K562 (cell line): ENCODE results near the gene RFC5. TPM values are rescaled to one million over a fixed set of nuclear protein-coding genes. Genes with fewer than 3 reads are reported as not detected.

Experiments
- C11orf30 ChIP-seq: fragments of 450-650 bp; IDR thresholded peaks from 2 replicates; pipeline ENCODE4 v1.6.1; 2016; ENCODE audit warnings: low read depth, mild to moderate bottlenecking
- CBFB ChIP-seq: sonication (generic); formaldehyde crosslinking; IDR thresholded peaks from 2 replicates; pipeline ENCODE4 v1.4.0; 2020; ENCODE audit warnings: mild to moderate bottlenecking, missing genetic modification reagents
- DDX20 ChIP-seq: fragments of 450-650 bp; IDR thresholded peaks from 2 replicates; pipeline ENCODE4 v1.6.1; 2016; ENCODE audit warnings: missing genetic modification characterization, low read depth, mild to moderate bottlenecking, missing compliant biosample characterization, moderate library complexity
- ELF1 ChIP-seq: fragments of 200-800 bp; sonication (Bioruptor generic); IDR thresholded peaks from 2 replicates; pipeline ENCODE4 v1.6.1; 2016; ENCODE audit warnings: missing genetic modification characterization, missing compliant biosample characterization
- HDGF ChIP-seq: fragments of 450-650 bp; IDR thresholded peaks from 2 replicates; pipeline ENCODE4 v1.6.1; 2016
- HOMEZ ChIP-seq: fragments of 250-450 bp; sonication (Bioruptor Pico); IDR thresholded peaks from 2 replicates; pipeline ENCODE4 v1.4.0; 2020; ENCODE audit warnings: mild to moderate bottlenecking, moderate library complexity
- NFYB ChIP-seq: IDR thresholded peaks from 2 replicates; pipeline ENCODE4 v1.6.1; 2011; ENCODE audit warnings: mild to moderate bottlenecking, moderate library complexity; ENCODE audit not compliant: insufficient read length; ENCODE audit errors: extremely low read depth
- NONO ChIP-seq, 2 experiments: fragments of 200-400 bp in 1 of 2; fragments of 450-650 bp in 1 of 2; formaldehyde crosslinking in 1 of 2; IDR thresholded peaks; 2 replicates each; pipeline ENCODE4 v1.6.1; 2017; ENCODE audit warnings: low read depth in 2 of 2, mild to moderate bottlenecking in 2 of 2, moderate library complexity in 2 of 2, low read length in 1 of 2
- POLR2A ChIP-seq: fragments of 450-650 bp; conservative IDR thresholded peaks from 2 replicates; pipeline ENCODE4 v1.6.1; 2016
- POLR3A ChIP-seq: IDR thresholded peaks from 2 replicates; pipeline ENCODE4 v1.6.1; 2011; ENCODE audit warnings: borderline replicate concordance, mild to moderate bottlenecking, moderate library complexity; ENCODE audit not compliant: insufficient read length, insufficient read depth; ENCODE audit errors: extremely low read depth
- POU5F1 ChIP-seq: fragments of 150-350 bp; IDR thresholded peaks from 2 replicates; pipeline ENCODE4 v1.6.1; 2014; ENCODE audit warnings: borderline replicate concordance, low read length, low read depth, mild to moderate bottlenecking; ENCODE audit not compliant: partially characterized antibody
- RB1 ChIP-seq: fragments of 450-650 bp; IDR thresholded peaks from 2 replicates; pipeline ENCODE4 v1.6.1; 2017; ENCODE audit warnings: low read depth, mild to moderate bottlenecking
- TAF9B ChIP-seq: fragments of 450-650 bp; IDR thresholded peaks from 2 replicates; pipeline ENCODE4 v1.6.1; 2018; ENCODE audit warnings: mild to moderate bottlenecking; ENCODE audit not compliant: partially characterized antibody
- TRIM24 ChIP-seq, 2 experiments: fragments of 450-650 bp; IDR thresholded peaks; 2 replicates each; pipeline ENCODE4 v1.6.1; 2016
- XRCC5 ChIP-seq: fragments of 200-400 bp; formaldehyde crosslinking; IDR thresholded peaks from 2 replicates; pipeline ENCODE4 v1.6.1; 2017; ENCODE audit warnings: low read depth, mild to moderate bottlenecking, low read length
- ZNF232 ChIP-seq: sonication (generic); formaldehyde crosslinking; IDR thresholded peaks from 2 replicates; pipeline ENCODE4 v1.8.0; 2022; ENCODE audit warnings: mild to moderate bottlenecking, missing genetic modification reagents
- ZNF75A ChIP-seq: fragments of 450-650 bp; formaldehyde crosslinking; IDR thresholded peaks from 2 replicates; pipeline ENCODE4 v1.4.0; 2020; ENCODE audit warnings: mild to moderate bottlenecking
- ZNF766 ChIP-seq: fragments of 200-800 bp; sonication (Bioruptor generic); conservative IDR thresholded peaks from 2 replicates; pipeline ENCODE4 v1.6.1; 2016; ENCODE audit warnings: missing genetic modification characterization, missing compliant biosample characterization
- polyA plus RNA-seq, 8 experiments: library from polyadenylated mRNA; depleted of rRNA in 4 of 8; stranded (reverse) in 5 of 8; unstranded in 3 of 8; fragments of >200 nt; fragmentation: Nextera tagmentation in 2 of 8; fragmentation: Illumina TruSeq in 1 of 8; extraction: Ambion mirVana in 2 of 8; extraction: Trizol in 1 of 8; gene quantifications; 2 replicates each; pipeline versions ENCODE4 v1.2.1 to v1.2.3, GENCODE V29; 2011 to 2014; ENCODE audit warnings: inconsistent platforms in 1 of 8, missing spikeins in 1 of 8
- total RNA-seq, 7 experiments: library from RNA; depleted of rRNA in 6 of 7; stranded (reverse); fragments of >200 nt in 6 of 7; fragmentation: Illumina TruSeq in 2 of 7; extraction: Trizol in 2 of 7; gene quantifications; 2 replicates each; pipeline versions ENCODE4 v1.2.1 to v1.2.3, GENCODE V29; 2011 to 2021; ENCODE audit warnings: low replicate concordance in 1 of 7
- TF ChIP-seq, protein P1 (sequence below): fragments of 450-650 bp; formaldehyde crosslinking; IDR thresholded peaks from 2 replicates; pipeline ENCODE4 v1.4.0; 2022; ENCODE audit warnings: missing genetic modification characterization
- TF ChIP-seq, protein P2 (sequence below): fragments of 250-450 bp; sonication (Bioruptor Pico); IDR thresholded peaks from 2 replicates; pipeline ENCODE4 v1.9.0; 2021; ENCODE audit warnings: mild to moderate bottlenecking, inconsistent platforms
- TF ChIP-seq, protein P3 (sequence below): fragments of 450-650 bp; IDR thresholded peaks from 2 replicates; pipeline ENCODE4 v1.6.1; 2017; ENCODE audit warnings: antibody characterized with exemption

The RFC5 gene
- total and polyA plus RNA-seq, 9 of the 15 experiments (the other 6 are each of a cell fraction or from before 2014, with no cell fraction given) = 61.8 to 189 (median 92.9) TPM

GRCh38 chr12:118061873-118062843 is 45.7 kb downstream of the RFC5 start (continued):
- TF ChIP-seq, protein P1, sequence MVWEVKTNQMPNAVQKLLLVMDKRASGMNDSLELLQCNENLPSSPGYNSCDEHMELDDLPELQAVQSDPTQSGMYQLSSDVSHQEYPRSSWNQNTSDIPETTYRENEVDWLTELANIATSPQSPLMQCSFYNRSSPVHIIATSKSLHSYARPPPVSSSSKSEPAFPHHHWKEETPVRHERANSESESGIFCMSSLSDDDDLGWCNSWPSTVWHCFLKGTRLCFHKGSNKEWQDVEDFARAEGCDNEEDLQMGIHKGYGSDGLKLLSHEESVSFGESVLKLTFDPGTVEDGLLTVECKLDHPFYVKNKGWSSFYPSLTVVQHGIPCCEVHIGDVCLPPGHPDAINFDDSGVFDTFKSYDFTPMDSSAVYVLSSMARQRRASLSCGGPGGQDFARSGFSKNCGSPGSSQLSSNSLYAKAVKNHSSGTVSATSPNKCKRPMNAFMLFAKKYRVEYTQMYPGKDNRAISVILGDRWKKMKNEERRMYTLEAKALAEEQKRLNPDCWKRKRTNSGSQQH = peak; percentile 67; the same call in 1 of the 2 replicates
- TF ChIP-seq ZNF232 (no peak), ZNF75A (CRISPR knock-in tag) (no peak), POU5F1 (no peak), RB1 (peak; percentile 34; the same call in 1 of the 2 replicates), NFYB (no peak), POLR2A (peak; percentile 65), NONO (IDR thresholded peaks at IDR 0.05; ENCODE audit: low read depth in 2 of 2, low read length in 1 of 2) (no peak), ZNF766 (CRISPR knock-in tag) (peak; percentile 30; the same call in 1 of the 2 replicates), DDX20 (tag) (no peak), XRCC5 (no peak), TAF9B (peak; percentile 35), CBFB (no peak), HDGF (no peak), TRIM24 (IDR thresholded peaks at IDR 0.05) (0 out of 4 replicates have a peak, but pooled peaks of 1 of the 2 experiments have one; percentile 32), HOMEZ (CRISPR knock-in tag) (no peak), POLR3A (no peak), C11orf30 (no peak), ELF1 (tag) (peak; percentile 30; the same call in 1 of the 2 replicates)
- TF ChIP-seq, protein P2, sequence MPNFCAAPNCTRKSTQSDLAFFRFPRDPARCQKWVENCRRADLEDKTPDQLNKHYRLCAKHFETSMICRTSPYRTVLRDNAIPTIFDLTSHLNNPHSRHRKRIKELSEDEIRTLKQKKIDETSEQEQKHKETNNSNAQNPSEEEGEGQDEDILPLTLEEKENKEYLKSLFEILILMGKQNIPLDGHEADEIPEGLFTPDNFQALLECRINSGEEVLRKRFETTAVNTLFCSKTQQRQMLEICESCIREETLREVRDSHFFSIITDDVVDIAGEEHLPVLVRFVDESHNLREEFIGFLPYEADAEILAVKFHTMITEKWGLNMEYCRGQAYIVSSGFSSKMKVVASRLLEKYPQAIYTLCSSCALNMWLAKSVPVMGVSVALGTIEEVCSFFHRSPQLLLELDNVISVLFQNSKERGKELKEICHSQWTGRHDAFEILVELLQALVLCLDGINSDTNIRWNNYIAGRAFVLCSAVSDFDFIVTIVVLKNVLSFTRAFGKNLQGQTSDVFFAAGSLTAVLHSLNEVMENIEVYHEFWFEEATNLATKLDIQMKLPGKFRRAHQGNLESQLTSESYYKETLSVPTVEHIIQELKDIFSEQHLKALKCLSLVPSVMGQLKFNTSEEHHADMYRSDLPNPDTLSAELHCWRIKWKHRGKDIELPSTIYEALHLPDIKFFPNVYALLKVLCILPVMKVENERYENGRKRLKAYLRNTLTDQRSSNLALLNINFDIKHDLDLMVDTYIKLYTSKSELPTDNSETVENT (CRISPR knock-in tag) = no peak
- TF ChIP-seq, protein P3, sequence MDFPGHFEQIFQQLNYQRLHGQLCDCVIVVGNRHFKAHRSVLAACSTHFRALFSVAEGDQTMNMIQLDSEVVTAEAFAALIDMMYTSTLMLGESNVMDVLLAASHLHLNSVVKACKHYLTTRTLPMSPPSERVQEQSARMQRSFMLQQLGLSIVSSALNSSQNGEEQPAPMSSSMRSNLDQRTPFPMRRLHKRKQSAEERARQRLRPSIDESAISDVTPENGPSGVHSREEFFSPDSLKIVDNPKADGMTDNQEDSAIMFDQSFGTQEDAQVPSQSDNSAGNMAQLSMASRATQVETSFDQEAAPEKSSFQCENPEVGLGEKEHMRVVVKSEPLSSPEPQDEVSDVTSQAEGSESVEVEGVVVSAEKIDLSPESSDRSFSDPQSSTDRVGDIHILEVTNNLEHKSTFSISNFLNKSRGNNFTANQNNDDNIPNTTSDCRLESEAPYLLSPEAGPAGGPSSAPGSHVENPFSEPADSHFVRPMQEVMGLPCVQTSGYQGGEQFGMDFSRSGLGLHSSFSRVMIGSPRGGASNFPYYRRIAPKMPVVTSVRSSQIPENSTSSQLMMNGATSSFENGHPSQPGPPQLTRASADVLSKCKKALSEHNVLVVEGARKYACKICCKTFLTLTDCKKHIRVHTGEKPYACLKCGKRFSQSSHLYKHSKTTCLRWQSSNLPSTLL = no peak
